Activated CD4-positive, alpha-beta T cell treated with anti-CD3 and anti-CD28 coated beads for 48 hours (primary cell): ENCODE data around the gene ZDHHC23.

ENCODE experiments used
- DNase-seq: peaks from one replicate; pipeline ENCODE4 v3.0.0-alpha.2; 2020

The ZDHHC23 gene

GRCh38 chr3:114011059-114011797 is 63.4 kb downstream of the ZDHHC23 start:
- no peak for DNase-seq
